Endothelial cell of umbilical vein (primary cell): ENCODE measurements around the gene ALOX5AP. TPM values are rescaled to one million over a fixed set of nuclear protein-coding genes. Genes with fewer than 3 reads are reported as not detected.

Experiments used
- BruUV-seq: library from RNA; stranded (reverse); fragments of 400-500 nt; replicated peaks from 2 replicates; lab custom pipeline; 2021; lab: Mats Ljungman, UMichigan
- CTCF ChIA-PET: fragments of 300-600, 350-600 bp; sonication (Branson Sonifier 250); formaldehyde crosslinking; loops from one replicate; lab custom pipeline; 2021; ENCODE audit warnings: antibody characterized with exemption, inconsistent platforms; lab: Charles Lee
- POLR2A ChIA-PET: fragments of 300-600, 350-600 bp; sonication (Branson Sonifier 250); formaldehyde crosslinking; loops from one replicate; lab custom pipeline; 2021; ENCODE audit warnings: antibody characterized with exemption, inconsistent platforms; lab: Charles Lee
- DNase-seq: peaks from one replicate; pipeline ENCODE4 v3.0.0-alpha.2; 2011; ENCODE audit warnings: low read depth, low spot score
- FAIRE-seq: peaks from 2 replicates; lab custom pipeline; 2011; peaks lifted over from hg19 to GRCh38; lab: Jason Lieb, UNC
- H2AFZ ChIP-seq: 2 replicates; pipeline ENCODE4 v1.6.0; 2012; ENCODE audit warnings: low read depth, low read length, control low read depth, inconsistent platforms
- H3K27ac ChIP-seq: 2 replicates; pipeline ENCODE4 v1.5.1; 2011; ENCODE audit warnings: low read depth, mild to moderate bottlenecking, control low read depth, low read length, moderate library complexity; ENCODE audit not compliant: insufficient read depth
- H3K27me3 ChIP-seq, 2 experiments: 2 replicates each; pipeline versions ENCODE4 v1.6.0 to v1.6.1; 2011; ENCODE audit warnings: low read length in 2 of 2, mixed read lengths in 1 of 2; ENCODE audit not compliant: control insufficient read depth in 2 of 2, insufficient read depth in 2 of 2
- H3K36me3 ChIP-seq, 2 experiments: 2 replicates in 1 of 2; 3 replicates in 1 of 2; pipeline ENCODE4 v1.5.1; 2011; ENCODE audit warnings: low read length in 2 of 2, mild to moderate bottlenecking in 1 of 2, moderate library complexity in 1 of 2; ENCODE audit not compliant: control insufficient read depth in 2 of 2, insufficient read depth in 2 of 2; ENCODE audit errors: extremely low read depth in 1 of 2
- H3K4me1 ChIP-seq: 3 replicates; pipeline ENCODE4 v1.5.1; 2011; ENCODE audit warnings: mild to moderate bottlenecking, low read length; ENCODE audit not compliant: control insufficient read depth, insufficient read depth; ENCODE audit errors: extremely low read depth
- H3K4me2 ChIP-seq: 2 replicates; pipeline ENCODE4 v1.6.1; 2011; ENCODE audit warnings: low read length, control low read depth, mixed read lengths; ENCODE audit not compliant: insufficient read depth
- H3K4me3 ChIP-seq, 3 experiments: fragments of 200-600 bp in 1 of 3; sonication (generic), shearing (Covaris generic) in 1 of 3; replicated peaks in 1 of 3; 2 replicates each; pipeline ENCODE4 v1.5.1; 2011 to 2016; ENCODE audit warnings: control low read depth in 3 of 3, low read length in 3 of 3, mild to moderate bottlenecking in 2 of 3, inconsistent platforms in 1 of 3, low read depth in 1 of 3, moderate library complexity in 1 of 3; ENCODE audit not compliant: insufficient read depth in 1 of 3
- H3K79me2 ChIP-seq: 2 replicates; pipeline ENCODE4 v1.6.0; 2012; ENCODE audit warnings: low read length, inconsistent platforms; ENCODE audit not compliant: control insufficient read depth, insufficient read depth
- H3K9ac ChIP-seq: replicated peaks from 2 replicates; pipeline ENCODE3; 2011; ENCODE audit warnings: low read length, control low read depth; ENCODE audit not compliant: insufficient read depth; ENCODE audit errors: extremely low read depth
- H3K9me1 ChIP-seq: replicated peaks from 3 replicates; pipeline ENCODE4 v1.6.0; 2011; ENCODE audit warnings: mild to moderate bottlenecking, low read length; ENCODE audit not compliant: control insufficient read depth, insufficient read depth; ENCODE audit errors: extremely low read depth
- H3K9me3 ChIP-seq: replicated peaks from 2 replicates; pipeline ENCODE4 v1.5.1; 2012; ENCODE audit warnings: low read length, inconsistent platforms; ENCODE audit not compliant: control insufficient read depth, insufficient read depth
- H4K20me1 ChIP-seq: replicated peaks from 2 replicates; pipeline ENCODE3; 2011; ENCODE audit warnings: mild to moderate bottlenecking, low read length; ENCODE audit not compliant: control insufficient read depth, insufficient read depth; ENCODE audit errors: extremely low read depth
- EZH2 ChIP-seq: IDR thresholded peaks from 2 replicates; pipeline ENCODE4 v1.6.1; 2012; ENCODE audit warnings: borderline replicate concordance, low read depth, mild to moderate bottlenecking, moderate library complexity, low read length, inconsistent platforms; ENCODE audit not compliant: severe bottlenecking
- GATA2 ChIP-seq: IDR thresholded peaks from 2 replicates; pipeline ENCODE4 v1.7.0; 2011; ENCODE audit warnings: low read depth, mild to moderate bottlenecking, moderate library complexity, mixed read lengths, low read length; ENCODE audit not compliant: insufficient read length, insufficient read depth
- JUN ChIP-seq: IDR thresholded peaks from 2 replicates; pipeline ENCODE4 v1.6.1; 2011; ENCODE audit warnings: borderline replicate concordance, low read depth; ENCODE audit not compliant: insufficient read length, insufficient read depth
- MYC ChIP-seq: IDR thresholded peaks from one replicate; pipeline ENCODE4 v1.6.1; 2011; ENCODE audit warnings: mild to moderate bottlenecking, low read depth, low read length
- POLR2A ChIP-seq: IDR thresholded peaks from 2 replicates; pipeline ENCODE4 v1.6.1; 2012; ENCODE audit warnings: low read depth, mild to moderate bottlenecking, control low read depth, low read length
- POLR2AphosphoS5 ChIP-seq: IDR thresholded peaks from 2 replicates; pipeline ENCODE4 v1.6.1; 2012; ENCODE audit warnings: low read depth, mild to moderate bottlenecking, control low read depth, low read length, moderate library complexity; ENCODE audit not compliant: insufficient read depth
- dilution Hi-C: fragments of 300-500 bp; cut with MboI; formaldehyde crosslinking; loops from one replicate; pipeline ENCODE4 v1.15.0; 2019; ENCODE audit warnings: low sequenced_read_pairs; ENCODE audit not compliant: extremely low pct_ligation_motif_present
- intact Hi-C: fragments of 100-400 bp; cut with micrococcal nuclease; formaldehyde crosslinking; loops from one replicate; pipeline ENCODE4 v1.10.0; 2022
- polyA plus RNA-seq, 4 experiments: library from polyadenylated mRNA; depleted of rRNA in 3 of 4; stranded (reverse) in 3 of 4; unstranded in 1 of 4; fragments of >200 nt; gene quantifications; 2 replicates each; pipeline versions ENCODE4 v1.2.1 to v1.2.3, GENCODE V29; 2011 to 2012; ENCODE audit warnings: missing spikeins in 1 of 4
- total RNA-seq: library from RNA; stranded (reverse); gene quantifications from 2 replicates; pipeline ENCODE4 v1.2.3, GENCODE V29; 2021
- TF ChIP-seq, protein P1 (sequence below): IDR thresholded peaks from 2 replicates; pipeline ENCODE4 v1.6.1; 2011; ENCODE audit not compliant: insufficient read depth, insufficient read length
- TF ChIP-seq, protein P2 (sequence below), 2 donors: IDR thresholded peaks; 1 replicate in 1 of 2; 2 replicates in 1 of 2; pipeline ENCODE4 v1.5.1; 2011; ENCODE audit warnings: low read length in 2 of 2, mild to moderate bottlenecking in 2 of 2, moderate library complexity in 2 of 2, control low read depth in 1 of 2, inconsistent platforms in 1 of 2, low read depth in 1 of 2; ENCODE audit not compliant: insufficient read depth in 1 of 2; ENCODE audit errors: extremely low read depth in 1 of 2

The ALOX5AP gene
- total and polyA plus RNA-seq, 2 donors (not counting 3 experiments of a cell fraction or from before 2014, with no cell fraction given) = 1.8 TPM; not detected in 1

DNA sequence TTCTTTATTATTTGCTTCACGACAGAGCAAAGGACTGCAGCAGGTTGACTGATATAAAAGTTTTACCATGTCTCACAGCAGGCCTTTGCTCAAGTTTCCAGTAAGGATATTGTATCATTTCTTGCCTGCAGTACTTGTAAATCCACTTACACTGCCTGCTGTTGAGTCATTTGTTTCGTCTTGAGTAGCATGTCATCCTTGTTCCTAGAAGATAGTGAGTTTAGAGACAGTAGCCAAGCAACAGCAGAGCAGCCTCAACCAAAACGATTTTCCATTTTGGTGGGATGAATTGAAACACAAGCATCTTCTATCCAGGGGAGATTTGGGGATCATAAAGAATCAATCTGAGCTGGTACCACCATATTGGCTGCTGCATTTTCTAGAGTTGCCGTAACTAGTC lies 24.0 kb upstream of the ALOX5AP start:
- H3K36me3 ChIP-seq = no peaks in the 10 kb centered on the region
- no peak overlapping the region for H3K9ac ChIP-seq
- no peaks in the 10 kb centered on the region for H3K27me3 ChIP-seq
- BruUV-seq = no TSS peak
- H3K4me1 ChIP-seq = peaks cover 27% of the 10 kb centered on the region
- no peak overlapping the region for H3K4me2 ChIP-seq
- ChIA-PET CTCF (no interaction called here), POLR2A (no interaction called here)
- no peak overlapping the region for H3K4me3 ChIP-seq
- intact Hi-C loops = no loop called here
- H3K27ac ChIP-seq = no peak overlapping the region
- dilution Hi-C loops = no loop called here
- DNase-seq = no peak
- no peak for FAIRE-seq
- no peaks in the 10 kb centered on the region for H4K20me1 ChIP-seq
- TF ChIP-seq EZH2 = no peak
- no peak for TF ChIP-seq JUN
- TF ChIP-seq, protein P1, sequence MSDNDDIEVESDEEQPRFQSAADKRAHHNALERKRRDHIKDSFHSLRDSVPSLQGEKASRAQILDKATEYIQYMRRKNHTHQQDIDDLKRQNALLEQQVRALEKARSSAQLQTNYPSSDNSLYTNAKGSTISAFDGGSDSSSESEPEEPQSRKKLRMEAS = no peak
- H3K9me3 ChIP-seq = no peaks in the 10 kb centered on the region
- no peak overlapping the region for H2AFZ ChIP-seq
- no peaks in the 10 kb centered on the region for H3K79me2 ChIP-seq
- H3K9me1 ChIP-seq = no peaks in the 10 kb centered on the region

DNA sequence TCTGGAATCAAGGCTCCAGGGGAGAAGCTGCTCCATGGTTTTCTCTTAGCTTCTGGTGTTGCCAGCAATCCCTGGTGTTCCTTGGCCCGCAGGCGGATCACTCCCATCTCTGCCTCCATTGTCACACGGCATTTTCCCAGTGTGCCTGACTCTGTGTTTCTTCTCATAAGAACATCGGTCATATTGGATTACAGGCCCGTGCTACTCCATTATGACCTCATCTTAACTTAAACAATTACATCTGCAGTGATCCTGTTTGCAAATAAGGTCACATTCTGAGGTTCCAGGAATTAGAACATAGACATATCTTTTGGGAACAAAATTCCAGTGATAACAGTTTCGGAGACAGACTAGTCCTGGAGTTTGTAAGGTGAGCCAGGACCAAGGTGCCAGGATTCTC lies 23.5 kb upstream of the ALOX5AP start:
- POLR2A ChIA-PET = no interaction called here
- Histone ChIP-seq H3K4me3 (no peak overlapping the region), H3K79me2 (no peaks in the 10 kb centered on the region), H3K27me3 (no peaks in the 10 kb centered on the region), H3K4me1 (peaks cover 27% of the 10 kb centered on the region), H3K4me2 (no peak overlapping the region), H4K20me1 (no peaks in the 10 kb centered on the region), H3K36me3 (no peaks in the 10 kb centered on the region), H2AFZ (no peak overlapping the region), H3K27ac (no peak overlapping the region), H3K9me3 (no peaks in the 10 kb centered on the region), H3K9me1 (no peaks in the 10 kb centered on the region), H3K9ac (no peak overlapping the region)
- TF ChIP-seq GATA2 = no peak
- TF ChIP-seq MYC = no peak
- TF ChIP-seq POLR2AphosphoS5 = no peak
- TF ChIP-seq, protein P1 = no peak
- TF ChIP-seq JUN = no peak
- TF ChIP-seq, protein P2, sequence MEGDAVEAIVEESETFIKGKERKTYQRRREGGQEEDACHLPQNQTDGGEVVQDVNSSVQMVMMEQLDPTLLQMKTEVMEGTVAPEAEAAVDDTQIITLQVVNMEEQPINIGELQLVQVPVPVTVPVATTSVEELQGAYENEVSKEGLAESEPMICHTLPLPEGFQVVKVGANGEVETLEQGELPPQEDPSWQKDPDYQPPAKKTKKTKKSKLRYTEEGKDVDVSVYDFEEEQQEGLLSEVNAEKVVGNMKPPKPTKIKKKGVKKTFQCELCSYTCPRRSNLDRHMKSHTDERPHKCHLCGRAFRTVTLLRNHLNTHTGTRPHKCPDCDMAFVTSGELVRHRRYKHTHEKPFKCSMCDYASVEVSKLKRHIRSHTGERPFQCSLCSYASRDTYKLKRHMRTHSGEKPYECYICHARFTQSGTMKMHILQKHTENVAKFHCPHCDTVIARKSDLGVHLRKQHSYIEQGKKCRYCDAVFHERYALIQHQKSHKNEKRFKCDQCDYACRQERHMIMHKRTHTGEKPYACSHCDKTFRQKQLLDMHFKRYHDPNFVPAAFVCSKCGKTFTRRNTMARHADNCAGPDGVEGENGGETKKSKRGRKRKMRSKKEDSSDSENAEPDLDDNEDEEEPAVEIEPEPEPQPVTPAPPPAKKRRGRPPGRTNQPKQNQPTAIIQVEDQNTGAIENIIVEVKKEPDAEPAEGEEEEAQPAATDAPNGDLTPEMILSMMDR (IDR thresholded peaks at IDR 0.05; ENCODE audit: extremely low read depth in 1 of 2, insufficient read depth in 1 of 2, low read depth in 1 of 2, low read length in 2 of 2) = no peak
- TF ChIP-seq POLR2A = no peak
- CTCF ChIA-PET = no interaction called here
- dilution Hi-C loops (no loop called here), intact Hi-C loops (no loop called here)
- FAIRE-seq (peak; percentile 52), DNase-seq (no peak)
- BruUV-seq = no TSS peak
